Neural progenitor cell (in vitro differentiated cells): ENCODE results near the gene ZNF81. TPM values are rescaled to one million over a fixed set of nuclear protein-coding genes. Genes with fewer than 3 reads are reported as not detected.

Experiments used
- DNase-seq: peaks from one replicate; pipeline ENCODE4 v3.0.0-alpha.2; 2016; ENCODE audit warnings: low spot score
- H2AFZ ChIP-seq: fragments of 200-600 bp; sonication (generic); replicated peaks from 2 replicates; pipeline ENCODE4 v1.6.1; 2016; ENCODE audit warnings: antibody characterized with exemption
- H3F3A ChIP-seq: fragments of 200-600 bp; sonication (generic); 2 replicates; pipeline ENCODE4 v1.6.1; 2016; ENCODE audit warnings: antibody characterized with exemption, low read depth
- H3K27ac ChIP-seq: fragments of 200-600 bp; sonication (generic); 2 replicates; pipeline ENCODE4 v1.5.1; 2016; ENCODE audit warnings: mild to moderate bottlenecking
- H3K27me3 ChIP-seq: fragments of 200-600 bp; sonication (generic); 2 replicates; pipeline ENCODE4 v1.6.1; 2016; ENCODE audit warnings: mild to moderate bottlenecking, moderate library complexity
- H3K36me3 ChIP-seq: fragments of 200-600 bp; sonication (generic); 2 replicates; pipeline ENCODE4 v1.5.1; 2016
- H3K4me1 ChIP-seq: fragments of 200-600 bp; sonication (generic); 2 replicates; pipeline ENCODE4 v1.6.1; 2016; ENCODE audit warnings: mixed run types
- H3K4me2 ChIP-seq: fragments of 200-600 bp; sonication (generic); 2 replicates; pipeline ENCODE4 v1.6.1; 2016
- H3K4me3 ChIP-seq: fragments of 200-600 bp; sonication (generic); 2 replicates; pipeline ENCODE4 v1.5.1; 2016
- H3K79me2 ChIP-seq: fragments of 200-600 bp; sonication (generic); 2 replicates; pipeline ENCODE4 v1.6.1; 2016; ENCODE audit warnings: low read depth
- H3K9ac ChIP-seq: fragments of 200-600 bp; sonication (generic); 2 replicates; pipeline ENCODE4 v1.6.1; 2016
- H3K9me3 ChIP-seq: fragments of 200-600 bp; sonication (generic); 2 replicates; pipeline ENCODE4 v1.5.1; 2016; ENCODE audit warnings: low read depth
- H4K20me1 ChIP-seq: fragments of 200-600 bp; sonication (generic); 2 replicates; pipeline ENCODE4 v1.6.1; 2016; ENCODE audit warnings: low read depth
- H3K27ac Mint-ChIP-seq: 3 replicates; pipeline ENCODE4 v1.8.0; 2021; ENCODE audit warnings: mixed read lengths
- H3K27me3 Mint-ChIP-seq: 2 replicates; pipeline ENCODE4 v1.8.0; 2022; ENCODE audit warnings: low read depth, mild to moderate bottlenecking, inconsistent platforms, moderate library complexity, mixed read lengths; ENCODE audit not compliant: insufficient read depth
- H3K36me3 Mint-ChIP-seq: 3 replicates; pipeline ENCODE4 v1.8.0; 2021; ENCODE audit warnings: mixed read lengths
- H3K4me1 Mint-ChIP-seq: 3 replicates; pipeline ENCODE4 v1.8.0; 2021; ENCODE audit warnings: mixed read lengths
- H3K4me3 Mint-ChIP-seq: 3 replicates; pipeline ENCODE4 v1.8.0; 2021; ENCODE audit warnings: mild to moderate bottlenecking, moderate library complexity, mixed read lengths
- H3K9me3 Mint-ChIP-seq: 3 replicates; pipeline ENCODE4 v1.8.0; 2020; ENCODE audit warnings: mixed read lengths
- CTCF ChIP-seq: fragments of 200-600 bp; sonication (generic); IDR thresholded peaks from 2 replicates; pipeline ENCODE4 v1.5.1; 2017; ENCODE audit warnings: antibody characterized with exemption, mild to moderate bottlenecking
- EZH2 ChIP-seq: fragments of 200-600 bp; sonication (generic); IDR thresholded peaks from 2 replicates; pipeline ENCODE4 v1.6.1; 2017; ENCODE audit warnings: antibody characterized with exemption, mild to moderate bottlenecking, moderate library complexity
- EZH2phosphoT487 ChIP-seq: fragments of 200-600 bp; sonication (generic); IDR thresholded peaks from 2 replicates; pipeline ENCODE4 v1.6.1; 2017; ENCODE audit warnings: antibody characterized with exemption
- total RNA-seq: library from RNA; depleted of rRNA; stranded (reverse); fragments of >200 nt; gene quantifications from 2 replicates; pipeline ENCODE4 v1.2.3, GENCODE V29; 2015; ENCODE audit warnings: low replicate concordance

The ZNF81 gene
- total RNA-seq, 1 donor from 2014 or later: 5.1 TPM

- no peak overlapping the region for H3K27ac ChIP-seq
- no peaks in the 10 kb centered on the region for H3K27me3 ChIP-seq
- Mint-ChIP-seq H3K27me3 (no peaks in the 10 kb centered on the region), H3K4me3 (no peak overlapping the region), H3K4me1 (no peaks in the 10 kb centered on the region), H3K36me3 (peaks cover 12% of the 10 kb centered on the region), H3K9me3 (peaks cover 10% of the 10 kb centered on the region), H3K27ac (no peak overlapping the region)
- H3K4me3 ChIP-seq: no peak overlapping the region
- no peak overlapping the region for H2AFZ ChIP-seq
- H4K20me1 ChIP-seq: no peaks in the 10 kb centered on the region
- H3K4me2 ChIP-seq: no peak overlapping the region
- no peaks in the 10 kb centered on the region for H3K4me1 ChIP-seq
- H3K9me3 ChIP-seq: no peaks in the 10 kb centered on the region
- no peaks in the 10 kb centered on the region for H3K36me3 ChIP-seq
- H3F3A ChIP-seq: no peaks in the 10 kb centered on the region
- TF ChIP-seq EZH2phosphoT487 (no peak), EZH2 (no peak), CTCF (no peak)
- H3K79me2 ChIP-seq: no peaks in the 10 kb centered on the region
- H3K9ac ChIP-seq: no peak overlapping the region
- DNase-seq: no peak
Measured at GRCh38 chrX:47879463-47879862, 42.8 kb downstream of the ZNF81 start.

- no peak for TF ChIP-seq EZH2phosphoT487
- TF ChIP-seq CTCF: no peak
- TF ChIP-seq EZH2: no peak
- H3K27me3 Mint-ChIP-seq: no peaks in the 10 kb centered on the region
- no peak overlapping the region for H3K27ac Mint-ChIP-seq
- H3K4me2 ChIP-seq: no peak overlapping the region
- no peaks in the 10 kb centered on the region for H3K36me3 ChIP-seq
- no peaks in the 10 kb centered on the region for H3K4me1 Mint-ChIP-seq
- H3K79me2 ChIP-seq: no peaks in the 10 kb centered on the region
- no peak overlapping the region for H3K4me3 ChIP-seq
- DNase-seq: no peak
- H3K9me3 ChIP-seq: no peaks in the 10 kb centered on the region
- H3K9me3 Mint-ChIP-seq: peaks cover 10% of the 10 kb centered on the region
- no peak overlapping the region for H3K4me3 Mint-ChIP-seq
- no peak overlapping the region for H2AFZ ChIP-seq
- no peak overlapping the region for H3K27ac ChIP-seq
- H3K36me3 Mint-ChIP-seq: peaks cover 12% of the 10 kb centered on the region
- H3F3A ChIP-seq: no peaks in the 10 kb centered on the region
- no peak overlapping the region for H3K9ac ChIP-seq
- no peaks in the 10 kb centered on the region for H3K4me1 ChIP-seq
- H3K27me3 ChIP-seq: no peaks in the 10 kb centered on the region
- H4K20me1 ChIP-seq: no peaks in the 10 kb centered on the region
Measured at GRCh38 chrX:47880927-47881326, 44.2 kb downstream of the ZNF81 start.

GRCh38 chrX:47885501-47885900 is 48.8 kb downstream of the ZNF81 start:
- Histone ChIP-seq H3K27me3 (no peaks in the 10 kb centered on the region), H3K9ac (no peak overlapping the region), H3K36me3 (no peaks in the 10 kb centered on the region), H3F3A (no peaks in the 10 kb centered on the region), H3K9me3 (no peaks in the 10 kb centered on the region), H3K27ac (no peak overlapping the region), H2AFZ (no peak overlapping the region), H4K20me1 (no peaks in the 10 kb centered on the region), H3K4me2 (no peak overlapping the region), H3K79me2 (no peaks in the 10 kb centered on the region), H3K4me3 (no peak overlapping the region), H3K4me1 (no peaks in the 10 kb centered on the region)
- Mint-ChIP-seq H3K4me1 (no peaks in the 10 kb centered on the region), H3K27me3 (no peaks in the 10 kb centered on the region), H3K36me3 (peaks cover 7% of the 10 kb centered on the region), H3K27ac (no peak overlapping the region), H3K4me3 (no peak overlapping the region), H3K9me3 (peaks cover 7% of the 10 kb centered on the region)
- TF ChIP-seq EZH2: no peak
- TF ChIP-seq CTCF: no peak
- TF ChIP-seq EZH2phosphoT487: no peak
- no peak for DNase-seq
